Panc1 (cell line): ENCODE measurements around the gene ASB14. TPM values are rescaled to one million over a fixed set of nuclear protein-coding genes. Genes with fewer than 3 reads are reported as not detected.

Source experiments
- ATAC-seq: fragments of 200-7000 bp; cut with Tn5 transposase; 2 replicates; pipeline ENCODE4 v1.9.1; 2020; ENCODE audit warnings: mild to moderate bottlenecking, moderate library complexity
- BruUV-seq: library from RNA; stranded (reverse); fragments of 400-500 nt; replicated peaks from 2 replicates; lab custom pipeline; 2021; lab: Mats Ljungman, UMichigan
- CTCF ChIA-PET: fragments of 300-600 bp; sonication (Branson Sonifier 250); formaldehyde crosslinking; loops from one replicate; lab custom pipeline; 2022; ENCODE audit warnings: antibody characterized with exemption; lab: Charles Lee
- POLR2A ChIA-PET: fragments of 300-600 bp; sonication (Branson Sonifier 250); formaldehyde crosslinking; loops from one replicate; lab custom pipeline; 2022; ENCODE audit warnings: antibody characterized with exemption; lab: Charles Lee
- DNase-seq: peaks from one replicate; pipeline ENCODE4 v3.0.0-alpha.2; 2010; ENCODE audit warnings: low read depth, low spot score
- H3K27ac ChIP-seq: 2 replicates; pipeline ENCODE4 v1.5.1; 2011; ENCODE audit warnings: mild to moderate bottlenecking, low read length, inconsistent platforms
- H3K27me3 ChIP-seq: fragments of 200-500 bp; sonication (Bioruptor generic); 2 replicates; pipeline ENCODE4 v1.6.0; 2014; ENCODE audit warnings: low read length, inconsistent platforms; ENCODE audit not compliant: control insufficient read depth, insufficient read depth
- H3K36me3 ChIP-seq: fragments of 200-500 bp; sonication (Bioruptor generic); 2 replicates; pipeline ENCODE4 v1.5.1; 2014; ENCODE audit warnings: inconsistent platforms, mild to moderate bottlenecking, low read length, moderate library complexity; ENCODE audit not compliant: control insufficient read depth, insufficient read depth
- H3K4me1 ChIP-seq: 2 replicates; pipeline ENCODE4 v1.5.1; 2011; ENCODE audit warnings: inconsistent platforms, mild to moderate bottlenecking, low read length, moderate library complexity; ENCODE audit not compliant: control insufficient read depth, insufficient read depth
- H3K4me3 ChIP-seq, 2 experiments: 2 replicates each; pipeline ENCODE4 v1.5.1; 2011 to 2012; ENCODE audit warnings: low read depth in 2 of 2, low read length in 2 of 2, mild to moderate bottlenecking in 2 of 2, inconsistent platforms in 1 of 2, moderate library complexity in 1 of 2
- H3K9me3 ChIP-seq: fragments of 200-500 bp; sonication (Bioruptor generic); 2 replicates; pipeline ENCODE4 v1.5.1; 2014; ENCODE audit warnings: low read depth, mild to moderate bottlenecking, inconsistent platforms, low read length, moderate library complexity; ENCODE audit not compliant: control insufficient read depth, insufficient read depth
- CTCF ChIP-seq: fragments of 450-650 bp; IDR thresholded peaks from 2 replicates; pipeline ENCODE4 v1.5.1; 2017; ENCODE audit warnings: mild to moderate bottlenecking
- POLR2AphosphoS5 ChIP-seq: IDR thresholded peaks from 2 replicates; pipeline ENCODE4 v1.6.1; 2012; ENCODE audit warnings: mild to moderate bottlenecking, low read depth, low read length, moderate library complexity
- REST ChIP-seq, 2 experiments: IDR thresholded peaks; 2 replicates each; pipeline ENCODE4 v1.6.1; 2011 to 2012; ENCODE audit warnings: low read depth in 2 of 2, control low read depth in 1 of 2, low read length in 1 of 2, mild to moderate bottlenecking in 1 of 2, moderate library complexity in 1 of 2; ENCODE audit not compliant: insufficient read depth in 1 of 2
- SIN3A ChIP-seq: IDR thresholded peaks from 2 replicates; pipeline ENCODE4 v1.6.1; 2012; ENCODE audit warnings: low read depth, mild to moderate bottlenecking, low read length, moderate library complexity, borderline replicate concordance; ENCODE audit not compliant: insufficient read depth
- TCF7L2 ChIP-seq: IDR thresholded peaks from 2 replicates; pipeline ENCODE4 v1.6.1; 2011; ENCODE audit warnings: mild to moderate bottlenecking, low read depth, low read length, inconsistent platforms
- in situ Hi-C: cut with HindIII; loops from 2 replicates; pipeline ENCODE4 v1.10.0; 2016; ENCODE audit warnings: low sequenced_read_pairs, low pct_unique_long_range_greater_than_20kb
- intact Hi-C: fragments of 100-400 bp; cut with micrococcal nuclease; formaldehyde crosslinking; loops from one replicate; pipeline ENCODE4 v1.10.0; 2022; ENCODE audit not compliant: unreplicated experiment
- total RNA-seq: library from RNA; stranded (reverse); gene quantifications from one replicate; pipeline ENCODE4 v1.2.1, GENCODE V29; 2021; ENCODE audit not compliant: unreplicated experiment

ASB14 gene
- total RNA-seq, 1 experiment from 2014 or later, result not detected

- in situ Hi-C loops, result no loop called here
- POLR2A ChIA-PET, result no interaction called here
- no peak for ATAC-seq
Observed at GRCh38 chr3:57261119-57261518, 31.4 kb downstream of the ASB14 start.

GRCh38 chr3:57257678-57258077 lies 34.8 kb downstream of the ASB14 start:
- H3K9me3 ChIP-seq, result no peaks in the 10 kb centered on the region
- peaks cover 24% of the 10 kb centered on the region; the same call in 1 of the 2 replicates for H3K36me3 ChIP-seq
- no TSS peak for BruUV-seq
- ChIA-PET CTCF (no interaction called here), POLR2A (no interaction called here)
- no peak for ATAC-seq
- intact Hi-C loops (no loop called here), in situ Hi-C loops (no loop called here)
- no peak for TF ChIP-seq CTCF
- TF ChIP-seq REST (IDR thresholded peaks at IDR 0.05; ENCODE audit: insufficient read depth in 1 of 2, low read depth in 2 of 2, low read length in 1 of 2), result no peak
- TF ChIP-seq POLR2AphosphoS5, result no peak
- no peak for TF ChIP-seq SIN3A
- TF ChIP-seq TCF7L2, result no peak
- no peaks in the 10 kb centered on the region for H3K4me1 ChIP-seq
- H3K4me3 ChIP-seq, result no peak overlapping the region
- no peak for DNase-seq
- no peaks in the 10 kb centered on the region for H3K27me3 ChIP-seq
- H3K27ac ChIP-seq, result no peak overlapping the region

More at GRCh38 chr3:57261119-57261518, 31.4 kb downstream of the ASB14 start:
- Histone ChIP-seq H3K27me3 (no peaks in the 10 kb centered on the region), H3K36me3 (peaks cover 17% of the 10 kb centered on the region; the same call in 1 of the 2 replicates), H3K4me1 (no peaks in the 10 kb centered on the region), H3K9me3 (no peaks in the 10 kb centered on the region), H3K4me3 (no peak overlapping the region), H3K27ac (no peak overlapping the region)
- no TSS peak for BruUV-seq
- intact Hi-C loops, result no loop called here
- no peak for DNase-seq
- TF ChIP-seq SIN3A (no peak), CTCF (no peak), TCF7L2 (no peak), REST (IDR thresholded peaks at IDR 0.05; ENCODE audit: insufficient read depth in 1 of 2, low read depth in 2 of 2, low read length in 1 of 2) (no peak), POLR2AphosphoS5 (no peak)
- CTCF ChIA-PET, result no interaction called here
